ENCODE results near the gene CRYZL1. TPM values are rescaled to one million over a fixed set of nuclear protein-coding genes. Genes with fewer than 3 reads are reported as not detected.
A peak's percentile ranks its signal among the peaks of the same experiment; 100 is the strongest.

The CRYZL1 gene
- total and polyA plus RNA-seq, 2 donors (not counting 1 experiment from before 2014, with no cell fraction given), result 30.7 to 72.6 TPM

DNA sequence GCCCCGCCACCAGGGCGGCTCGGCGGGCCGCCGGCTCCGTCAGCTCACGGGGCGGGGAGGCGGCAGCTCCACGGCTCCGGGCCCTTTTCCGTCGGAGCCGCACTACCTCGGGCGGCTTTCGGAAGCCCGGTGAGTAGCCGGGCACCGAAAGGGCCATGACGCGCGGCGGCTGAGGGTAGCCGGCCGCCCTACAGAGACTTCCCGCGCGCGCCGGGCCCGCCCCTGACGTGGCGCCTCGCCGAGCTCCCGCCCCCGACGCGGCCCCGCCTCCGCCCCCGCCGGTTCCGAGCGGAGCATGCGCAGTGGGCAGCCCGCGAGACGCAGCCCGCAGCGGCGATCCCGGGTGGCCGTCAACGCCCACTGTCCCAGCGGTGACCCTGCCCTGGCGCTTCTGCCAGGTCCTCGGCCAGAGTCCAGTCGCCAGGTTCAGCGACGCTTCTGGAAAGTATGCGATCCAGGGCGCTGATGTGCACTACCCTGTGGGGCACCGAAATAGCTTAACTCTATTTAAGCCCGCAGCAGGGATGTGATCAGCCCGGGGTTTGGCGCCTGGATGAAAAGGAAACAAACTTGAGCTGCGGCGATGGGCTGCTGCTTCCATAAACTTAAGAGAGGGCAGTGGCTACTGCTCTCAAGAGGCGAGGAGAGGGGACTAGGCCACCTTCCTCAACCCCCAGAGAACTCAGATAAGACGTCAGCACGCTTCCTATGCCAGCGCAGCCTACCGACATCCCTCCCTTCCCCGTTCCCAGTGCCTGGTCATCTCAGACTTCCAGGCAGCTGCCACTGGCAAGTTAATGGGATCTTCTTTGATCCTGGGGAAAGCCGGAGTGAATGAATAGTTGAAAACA is 52.8 kb downstream of the CRYZL1 start, which contains the start of gene DONSON:
DONSON (minus strand) TSS at position 200 of the 851 bp plus-strand sequence; CDS start at position 157, 43 bp downstream.
- Histone ChIP-seq H3K4me3 (replicated peaks in 1 of 4; ENCODE audit: control extremely low read depth in 1 of 4, insufficient read depth in 1 of 4, low read depth in 3 of 4, low read length in 4 of 4) (peak within 1 kb of the TSS; percentile 54 to 88 (median 78)), H3K4me2 (ENCODE audit: extremely low read depth, insufficient read depth, low read length) (peak within 1 kb of the TSS; percentile 92), H3K36me3 (ENCODE audit: control insufficient read depth, insufficient read depth, low read length) (peaks cover 4% of the 10 kb centered on the region), H3K27me3 (ENCODE audit: control insufficient read depth, insufficient read depth, low read length) (no peaks in the 10 kb centered on the region), H3K79me2 (ENCODE audit: control insufficient read depth, insufficient read depth, low read length) (peaks cover 26% of the 10 kb centered on the region), H3K4me1 (ENCODE audit: control insufficient read depth, extremely low read depth, insufficient read depth, low read length) (peaks cover 2% of the 10 kb centered on the region), H4K20me1 (ENCODE audit: control insufficient read depth, extremely low read depth, insufficient read depth, low read length) (no peaks in the 10 kb centered on the region), H3K27ac (ENCODE audit: insufficient read depth, low read length) (peak within 1 kb of the TSS; percentile 91), H3K9me3 (ENCODE audit: control insufficient read depth, insufficient read depth, low read depth, low read length) (no peaks in the 10 kb centered on the region), H2AFZ (ENCODE audit: low read length) (peak within 1 kb of the TSS; percentile 89), H3K9ac (ENCODE audit: insufficient read depth, low read length) (peak within 1 kb of the TSS; percentile 87)
- peak; percentile 72 to 73 for DNase-seq (ENCODE audit: low read depth in 2 of 2)
- TF ChIP-seq EZH2 (IDR thresholded peaks at IDR 0.05; ENCODE audit: low read length, missing control alignments), result no peak
- TF ChIP-seq, protein P1, sequence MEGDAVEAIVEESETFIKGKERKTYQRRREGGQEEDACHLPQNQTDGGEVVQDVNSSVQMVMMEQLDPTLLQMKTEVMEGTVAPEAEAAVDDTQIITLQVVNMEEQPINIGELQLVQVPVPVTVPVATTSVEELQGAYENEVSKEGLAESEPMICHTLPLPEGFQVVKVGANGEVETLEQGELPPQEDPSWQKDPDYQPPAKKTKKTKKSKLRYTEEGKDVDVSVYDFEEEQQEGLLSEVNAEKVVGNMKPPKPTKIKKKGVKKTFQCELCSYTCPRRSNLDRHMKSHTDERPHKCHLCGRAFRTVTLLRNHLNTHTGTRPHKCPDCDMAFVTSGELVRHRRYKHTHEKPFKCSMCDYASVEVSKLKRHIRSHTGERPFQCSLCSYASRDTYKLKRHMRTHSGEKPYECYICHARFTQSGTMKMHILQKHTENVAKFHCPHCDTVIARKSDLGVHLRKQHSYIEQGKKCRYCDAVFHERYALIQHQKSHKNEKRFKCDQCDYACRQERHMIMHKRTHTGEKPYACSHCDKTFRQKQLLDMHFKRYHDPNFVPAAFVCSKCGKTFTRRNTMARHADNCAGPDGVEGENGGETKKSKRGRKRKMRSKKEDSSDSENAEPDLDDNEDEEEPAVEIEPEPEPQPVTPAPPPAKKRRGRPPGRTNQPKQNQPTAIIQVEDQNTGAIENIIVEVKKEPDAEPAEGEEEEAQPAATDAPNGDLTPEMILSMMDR (conservative IDR thresholded peaks at IDR 0.05 in 1 of 2, IDR thresholded peaks at IDR 0.05 in 1 of 2; ENCODE audit: low read depth in 1 of 2, low read length in 2 of 2), result no peak

DNA sequence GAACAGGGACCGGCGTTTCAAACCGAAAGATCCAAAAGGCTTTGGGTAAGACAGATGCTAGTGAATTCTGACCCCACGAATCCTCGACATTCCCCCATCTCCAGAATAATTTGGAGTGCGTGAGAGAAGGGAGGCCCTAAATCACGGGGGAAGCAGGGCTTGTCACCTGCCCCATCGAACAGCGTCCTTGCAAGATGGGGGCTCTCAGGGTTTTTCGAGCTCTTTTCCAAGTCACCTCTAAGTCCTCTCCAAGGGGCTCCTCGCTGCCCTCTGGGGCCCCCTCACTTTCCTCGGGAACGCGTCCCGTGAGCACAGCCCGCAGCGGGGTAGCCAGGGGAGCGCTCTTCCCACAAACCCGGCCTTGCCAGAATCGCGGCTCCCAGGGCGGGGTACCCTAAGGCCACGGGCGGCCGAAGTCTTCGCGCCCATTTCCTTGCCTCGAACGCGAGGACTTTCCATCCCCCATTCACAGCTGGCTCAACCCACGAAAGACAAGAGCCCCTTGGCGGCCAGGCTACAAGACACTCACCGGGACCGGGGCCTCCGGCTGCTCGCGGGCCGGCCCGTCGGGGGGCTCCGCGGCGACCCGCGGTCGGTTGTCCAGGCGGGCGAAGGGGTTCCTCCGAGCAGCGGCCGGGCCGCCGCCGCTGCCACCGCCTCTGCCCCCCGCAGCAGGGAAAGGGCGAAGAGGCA is 53.6 kb downstream of the CRYZL1 start:
- TF ChIP-seq, protein P1 (conservative IDR thresholded peaks at IDR 0.05 in 1 of 2, IDR thresholded peaks at IDR 0.05 in 1 of 2; ENCODE audit: low read depth in 1 of 2, low read length in 2 of 2), result no peak
- no peak for TF ChIP-seq EZH2 (IDR thresholded peaks at IDR 0.05; ENCODE audit: low read length, missing control alignments)
- DNase-seq (ENCODE audit: low read depth in 2 of 2), result peak; percentile 26 to 38

DNA sequence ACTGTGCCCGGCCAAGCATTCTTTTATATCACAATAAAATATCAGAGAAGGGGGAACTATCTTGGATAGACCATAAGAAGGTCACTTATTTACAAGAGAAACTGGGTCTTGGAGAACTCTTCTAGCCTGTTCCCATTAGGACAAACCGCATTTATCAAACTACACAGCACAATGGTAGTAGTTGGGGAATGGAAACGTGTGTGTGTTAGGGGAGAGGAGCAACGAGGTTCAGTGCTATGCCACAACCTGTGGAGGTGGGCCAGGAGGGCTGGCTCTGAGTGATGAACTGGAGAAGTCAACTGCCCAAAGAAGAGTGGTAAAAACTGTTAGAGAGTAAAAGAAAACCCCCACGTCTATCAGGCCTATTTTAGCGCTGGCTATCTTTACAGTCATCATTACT is 54.6 kb downstream of the CRYZL1 start:
- Histone ChIP-seq H3K4me3 (replicated peaks in 1 of 4; ENCODE audit: control extremely low read depth in 1 of 4, insufficient read depth in 1 of 4, low read depth in 3 of 4, low read length in 4 of 4) (peak overlapping the region in 2 of 4 experiments; percentile 88), H3K27me3 (ENCODE audit: control insufficient read depth, insufficient read depth, low read length) (no peaks in the 10 kb centered on the region), H3K9ac (ENCODE audit: insufficient read depth, low read length) (no peak overlapping the region)

More for the DNA sequence above, 53.6 kb downstream of the CRYZL1 start:
- no peaks in the 10 kb centered on the region for H3K9me3 ChIP-seq (ENCODE audit: control insufficient read depth, insufficient read depth, low read depth, low read length)
- peaks cover 2% of the 10 kb centered on the region for H3K4me1 ChIP-seq (ENCODE audit: control insufficient read depth, extremely low read depth, insufficient read depth, low read length)
- H3K36me3 ChIP-seq (ENCODE audit: control insufficient read depth, insufficient read depth, low read length), result peaks cover 4% of the 10 kb centered on the region
- H3K4me3 ChIP-seq (replicated peaks in 1 of 4; ENCODE audit: control extremely low read depth in 1 of 4, insufficient read depth in 1 of 4, low read depth in 3 of 4, low read length in 4 of 4), result peak overlapping the region; percentile 54 to 88 (median 78)
- H3K27ac ChIP-seq (ENCODE audit: insufficient read depth, low read length), result peak overlapping the region; percentile 91
- H3K27me3 ChIP-seq (ENCODE audit: control insufficient read depth, insufficient read depth, low read length), result no peaks in the 10 kb centered on the region
- peak overlapping the region; percentile 15 for H2AFZ ChIP-seq (ENCODE audit: low read length)
- H3K79me2 ChIP-seq (ENCODE audit: control insufficient read depth, insufficient read depth, low read length), result peaks cover 26% of the 10 kb centered on the region
- no peaks in the 10 kb centered on the region for H4K20me1 ChIP-seq (ENCODE audit: control insufficient read depth, extremely low read depth, insufficient read depth, low read length)
- peak overlapping the region; percentile 87 for H3K9ac ChIP-seq (ENCODE audit: insufficient read depth, low read length)
- H3K4me2 ChIP-seq (ENCODE audit: extremely low read depth, insufficient read depth, low read length), result peak overlapping the region; percentile 79

More for the DNA sequence above, 54.6 kb downstream of the CRYZL1 start:
- Histone ChIP-seq H4K20me1 (ENCODE audit: control insufficient read depth, extremely low read depth, insufficient read depth, low read length) (no peaks in the 10 kb centered on the region), H3K4me2 (ENCODE audit: extremely low read depth, insufficient read depth, low read length) (peak overlapping the region; percentile 79), H3K9me3 (ENCODE audit: control insufficient read depth, insufficient read depth, low read depth, low read length) (no peaks in the 10 kb centered on the region), H3K36me3 (ENCODE audit: control insufficient read depth, insufficient read depth, low read length) (peaks cover 5% of the 10 kb centered on the region), H2AFZ (ENCODE audit: low read length) (no peak overlapping the region), H3K27ac (ENCODE audit: insufficient read depth, low read length) (no peak overlapping the region), H3K4me1 (ENCODE audit: control insufficient read depth, extremely low read depth, insufficient read depth, low read length) (peaks cover 2% of the 10 kb centered on the region), H3K79me2 (ENCODE audit: control insufficient read depth, insufficient read depth, low read length) (peaks cover 26% of the 10 kb centered on the region)
- TF ChIP-seq, protein P1 (conservative IDR thresholded peaks at IDR 0.05 in 1 of 2, IDR thresholded peaks at IDR 0.05 in 1 of 2; ENCODE audit: low read depth in 1 of 2, low read length in 2 of 2), result no peak
- TF ChIP-seq EZH2 (IDR thresholded peaks at IDR 0.05; ENCODE audit: low read length, missing control alignments), result no peak
- no peak for DNase-seq (ENCODE audit: low read depth in 2 of 2)
